H1 (cell line): ENCODE measurements around the gene RHBG. TPM values are rescaled to one million over a fixed set of nuclear protein-coding genes. Genes with fewer than 3 reads are reported as not detected.

Source experiments
- ASH2L ChIP-seq: fragments of 200-600, 300-600 bp; sonication (generic); IDR thresholded peaks from one replicate; pipeline ENCODE4 v1.7.1; 2017; ENCODE audit warnings: low read length
- BRCA1 ChIP-seq: IDR thresholded peaks from 2 replicates; pipeline ENCODE4 v1.6.1; 2012; ENCODE audit warnings: low read depth, low read length, improper control_type of control experiment
- CBX8 ChIP-seq: fragments of 300-800, 300-1000 bp; sonication (generic); IDR thresholded peaks from 2 replicates; pipeline ENCODE4 v1.7.1; 2016; ENCODE audit warnings: low read depth, low read length, borderline replicate concordance
- GABPA ChIP-seq: IDR thresholded peaks from 2 replicates; pipeline ENCODE4 v1.6.1; 2011; ENCODE audit warnings: mild to moderate bottlenecking, low read length, moderate library complexity, borderline replicate concordance; ENCODE audit not compliant: insufficient read depth
- JUN ChIP-seq: IDR thresholded peaks from 2 replicates; pipeline ENCODE4 v1.6.1; 2011; ENCODE audit warnings: low read depth, mild to moderate bottlenecking, improper control_type of control experiment, low read length
- JUND ChIP-seq: IDR thresholded peaks from 2 replicates; pipeline ENCODE4 v1.6.1; 2011; ENCODE audit warnings: mild to moderate bottlenecking, improper control_type of control experiment, low read length
- NANOG ChIP-seq: IDR thresholded peaks from 2 replicates; pipeline ENCODE4 v1.6.1; 2011; ENCODE audit warnings: low read length, low read depth, mild to moderate bottlenecking, inconsistent platforms; ENCODE audit not compliant: insufficient read depth, poor library complexity, severe bottlenecking
- RBBP5 ChIP-seq: IDR thresholded peaks from 2 replicates; pipeline ENCODE4 v1.7.1; 2012; ENCODE audit warnings: low read depth, mild to moderate bottlenecking, inconsistent platforms, low read length, moderate library complexity, borderline replicate concordance
- RFX5 ChIP-seq: IDR thresholded peaks from 2 replicates; pipeline ENCODE4 v1.6.1; 2011; ENCODE audit warnings: low read depth, low read length, improper control_type of control experiment, borderline replicate concordance
- SUZ12 ChIP-seq: fragments of 200-600 bp; sonication (generic); IDR thresholded peaks from 2 replicates; pipeline ENCODE4 v1.6.1; 2012; ENCODE audit warnings: mild to moderate bottlenecking, inconsistent platforms, low read length, moderate library complexity, mixed read lengths
- TAF1 ChIP-seq: IDR thresholded peaks from 2 replicates; pipeline ENCODE4 v1.6.1; 2011; ENCODE audit warnings: mild to moderate bottlenecking, low read depth, low read length
- YY1 ChIP-seq: IDR thresholded peaks from 2 replicates; pipeline ENCODE4 v1.6.1; 2011; ENCODE audit warnings: low read depth, mild to moderate bottlenecking, low read length
- polyA plus RNA-seq, 7 experiments: library from polyadenylated mRNA; depleted of rRNA in 3 of 7; stranded (reverse) in 5 of 7; unstranded in 2 of 7; fragments of >200 nt in 5 of 7; fragments of 200-250 nt in 2 of 7; gene quantifications; 1 replicate in 5 of 7; 2 replicates in 1 of 7; 4 replicates in 1 of 7; pipeline versions ENCODE4 v1.2.1 to v1.2.3, GENCODE V29; 2011 to 2013; ENCODE audit warnings: missing spikeins in 2 of 7, mixed read lengths in 2 of 7
- total RNA-seq: library from RNA; stranded (reverse); fragmentation: NEBNext Ultra II Directional; extraction: Animal tissue kit (Norgen Biotek cat#: 25700); gene quantifications from 2 replicates; pipeline ENCODE4 v1.2.1, GENCODE V29; 2021

RHBG gene
- total and polyA plus RNA-seq, 2 of the 8 experiments (the other 6 are each of a cell fraction or from before 2014, with no cell fraction given) = 2.6 to 2.7 TPM

DNA sequence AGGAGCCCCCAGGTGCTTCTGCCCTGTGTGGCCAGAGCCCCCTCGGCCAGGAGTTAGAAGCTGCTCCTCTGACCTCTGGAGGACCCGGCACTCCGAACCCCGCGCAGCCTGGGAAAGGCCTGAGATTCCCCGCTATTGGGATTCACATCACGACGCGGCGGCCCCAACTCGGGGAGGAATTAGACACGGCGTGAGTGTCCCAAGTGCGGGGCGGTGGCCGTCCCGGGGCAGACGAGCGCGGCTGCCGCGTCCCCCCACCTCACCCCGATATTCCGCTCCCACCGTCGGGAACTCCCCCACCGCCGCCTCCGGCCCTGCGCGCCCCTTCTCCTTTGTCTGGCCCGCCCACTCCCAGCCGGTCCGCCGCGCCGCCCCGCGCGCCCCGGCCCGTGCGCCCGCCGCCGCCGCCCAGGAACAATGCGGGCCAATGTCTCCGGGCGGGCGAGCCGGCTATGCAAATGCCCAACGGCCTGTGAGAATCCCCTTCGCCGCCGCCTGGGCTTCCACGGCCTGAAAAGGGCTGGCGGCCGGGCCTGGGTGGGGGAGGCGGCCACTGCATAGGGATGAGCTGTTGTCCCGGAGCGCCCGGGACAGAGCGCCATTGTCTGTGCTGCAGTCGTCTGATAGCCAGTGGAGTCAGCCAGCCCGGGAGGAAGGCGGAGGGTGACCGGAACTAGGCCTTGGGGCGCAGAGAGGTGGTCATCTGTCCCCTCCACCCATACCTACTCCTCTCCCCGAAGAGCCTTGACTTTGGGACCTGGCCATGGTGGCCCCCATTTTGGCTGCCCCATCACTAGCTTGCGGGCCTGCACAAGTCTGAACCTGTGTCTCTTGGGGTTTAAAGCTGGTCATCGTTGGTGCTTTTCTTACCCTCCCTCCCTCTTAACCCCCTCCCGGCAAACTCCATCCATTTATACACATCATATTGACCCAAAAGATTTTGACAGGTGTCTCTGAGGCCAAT, 19.4 kb downstream of the RHBG start (continued):
- TF ChIP-seq BRCA1 (no peak), NANOG (no peak), JUND (no peak), ASH2L (peak; percentile 7), CBX8 (no peak), RBBP5 (no peak), JUN (no peak), SUZ12 (peak; percentile 79), RFX5 (no peak), GABPA (no peak), YY1 (0 out of 2 replicates have a peak, but pooled peaks have one; percentile 45), TAF1 (0 out of 2 replicates have a peak, but pooled peaks have one; percentile 31)
- TF ChIP-seq, all 59 proteins: peak for 5
